HL-60 (cell line): Measurements from ENCODE around the gene CFAP46.

Experiments used
- POLR2AphosphoS5 ChIP-seq: IDR thresholded peaks from 2 replicates; pipeline ENCODE4 v1.6.1; 2012; ENCODE audit warnings: low read depth
- TF ChIP-seq, protein P1 (sequence below): IDR thresholded peaks from one replicate; pipeline ENCODE4 v1.5.1; 2011; ENCODE audit warnings: low read length, control low read depth, inconsistent platforms; ENCODE audit not compliant: insufficient read depth

DNA sequence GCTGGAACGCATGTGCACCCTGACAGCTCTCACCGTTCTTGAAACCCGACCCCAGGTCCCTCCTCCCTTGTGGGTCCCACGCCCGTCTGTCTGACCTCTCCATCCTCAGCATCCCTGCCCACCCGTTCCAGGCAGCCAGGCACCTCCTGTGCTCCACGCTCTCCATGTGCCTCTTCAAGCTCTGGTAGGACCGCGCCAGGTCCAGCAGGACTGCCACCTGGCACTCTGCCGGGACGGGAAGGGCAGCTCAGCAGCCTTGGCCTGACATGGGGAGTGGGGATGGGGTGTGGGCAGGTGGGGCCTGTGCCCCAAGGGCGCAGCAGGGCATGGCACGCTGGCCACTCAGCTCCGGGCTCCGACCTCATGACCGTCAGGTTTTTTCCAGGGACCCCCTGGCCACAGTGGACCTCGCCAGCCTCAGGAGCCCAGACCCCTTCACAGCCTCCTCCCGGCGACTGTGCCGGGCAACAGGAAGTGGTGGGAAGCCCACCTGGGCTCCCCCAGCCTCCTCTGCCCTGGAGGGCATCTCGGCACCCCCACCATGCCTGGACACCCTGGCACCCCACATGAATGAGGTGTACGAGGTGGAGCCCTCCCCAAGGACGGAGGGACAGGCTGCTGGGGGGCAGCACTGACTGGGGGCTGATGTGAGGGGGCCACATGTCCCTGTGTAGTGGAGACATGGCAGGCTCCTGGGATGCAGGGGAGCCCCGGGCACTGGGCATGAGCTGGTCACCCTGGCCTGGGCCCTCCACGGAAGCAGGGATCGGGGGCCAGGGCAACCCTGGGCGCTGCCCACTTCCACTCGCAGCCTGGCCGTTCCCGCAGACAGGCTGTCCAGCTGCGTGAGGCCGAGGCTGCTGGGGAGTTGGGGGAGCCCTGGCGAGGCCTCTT, 131.3 kb downstream of the CFAP46 start:
- no peak for TF ChIP-seq POLR2AphosphoS5
- TF ChIP-seq, protein P1, sequence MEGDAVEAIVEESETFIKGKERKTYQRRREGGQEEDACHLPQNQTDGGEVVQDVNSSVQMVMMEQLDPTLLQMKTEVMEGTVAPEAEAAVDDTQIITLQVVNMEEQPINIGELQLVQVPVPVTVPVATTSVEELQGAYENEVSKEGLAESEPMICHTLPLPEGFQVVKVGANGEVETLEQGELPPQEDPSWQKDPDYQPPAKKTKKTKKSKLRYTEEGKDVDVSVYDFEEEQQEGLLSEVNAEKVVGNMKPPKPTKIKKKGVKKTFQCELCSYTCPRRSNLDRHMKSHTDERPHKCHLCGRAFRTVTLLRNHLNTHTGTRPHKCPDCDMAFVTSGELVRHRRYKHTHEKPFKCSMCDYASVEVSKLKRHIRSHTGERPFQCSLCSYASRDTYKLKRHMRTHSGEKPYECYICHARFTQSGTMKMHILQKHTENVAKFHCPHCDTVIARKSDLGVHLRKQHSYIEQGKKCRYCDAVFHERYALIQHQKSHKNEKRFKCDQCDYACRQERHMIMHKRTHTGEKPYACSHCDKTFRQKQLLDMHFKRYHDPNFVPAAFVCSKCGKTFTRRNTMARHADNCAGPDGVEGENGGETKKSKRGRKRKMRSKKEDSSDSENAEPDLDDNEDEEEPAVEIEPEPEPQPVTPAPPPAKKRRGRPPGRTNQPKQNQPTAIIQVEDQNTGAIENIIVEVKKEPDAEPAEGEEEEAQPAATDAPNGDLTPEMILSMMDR = no peak
